Smooth muscle cell (in vitro differentiated cells): ENCODE results near the gene GABBR2. TPM values are rescaled to one million over a fixed set of nuclear protein-coding genes. Genes with fewer than 3 reads are reported as not detected.

Source experiments
- DNase-seq: peaks from one replicate; lab custom pipeline; 2025; ENCODE audit not compliant: unreplicated experiment; lab: John Stamatoyannopoulos, UW
- H2AFZ ChIP-seq: fragments of 200-600 bp; sonication (generic); 2 replicates; pipeline ENCODE4 v1.6.0; 2016; ENCODE audit warnings: antibody characterized with exemption, low read depth, mild to moderate bottlenecking
- H3F3A ChIP-seq: fragments of 200-600 bp; sonication (generic); 2 replicates; pipeline ENCODE4 v1.6.0; 2017; ENCODE audit warnings: antibody characterized with exemption, low read depth
- H3K27ac ChIP-seq: fragments of 200-600 bp; sonication (generic); 2 replicates; pipeline ENCODE4 v1.5.1; 2016; ENCODE audit warnings: low read depth, mild to moderate bottlenecking
- H3K27me3 ChIP-seq: fragments of 200-600 bp; sonication (generic); 2 replicates; pipeline ENCODE4 v1.6.1; 2016; ENCODE audit warnings: low read depth, mild to moderate bottlenecking
- H3K36me3 ChIP-seq: fragments of 200-600 bp; sonication (generic); 2 replicates; pipeline ENCODE4 v1.5.1; 2016; ENCODE audit warnings: low read depth
- H3K4me1 ChIP-seq: fragments of 200-600 bp; sonication (generic); 2 replicates; pipeline ENCODE4 v1.5.1; 2016; ENCODE audit warnings: low read depth
- H3K4me2 ChIP-seq: fragments of 200-600 bp; sonication (generic); 2 replicates; pipeline ENCODE4 v1.6.0; 2016; ENCODE audit warnings: mild to moderate bottlenecking
- H3K4me3 ChIP-seq: fragments of 200-600 bp; sonication (generic); 2 replicates; pipeline ENCODE4 v1.5.1; 2016; ENCODE audit warnings: mild to moderate bottlenecking
- H3K79me2 ChIP-seq: fragments of 200-600 bp; sonication (generic); 2 replicates; pipeline ENCODE4 v1.6.0; 2016; ENCODE audit warnings: low read depth, mild to moderate bottlenecking
- H3K9ac ChIP-seq: fragments of 200-600 bp; sonication (generic); 2 replicates; pipeline ENCODE4 v1.6.0; 2016; ENCODE audit warnings: low read depth
- H3K9me3 ChIP-seq: fragments of 200-600 bp; sonication (generic); replicated peaks from 2 replicates; pipeline ENCODE4 v1.5.1; 2016; ENCODE audit warnings: low read depth
- H4K20me1 ChIP-seq: fragments of 200-600 bp; sonication (generic); 2 replicates; pipeline ENCODE4 v1.6.0; 2016; ENCODE audit warnings: low read depth
- WGBS: methylation state at CpG from one replicate; pipeline ENCODE4 v1.1.7; 2016; ENCODE audit warnings: low lambda C conversion rate; 5-methylcytosine and 5-hydroxymethylcytosine counted together
- polyA plus RNA-seq: library from polyadenylated mRNA; unstranded; fragments of >200 nt; fragmentation: Nextera tagmentation; extraction: Ambion mirVana; gene quantifications from 2 replicates; pipeline ENCODE4 v1.2.1, GENCODE V29; 2016
- total RNA-seq: library from RNA; depleted of rRNA; stranded (reverse); fragments of >200 nt; gene quantifications from 2 replicates; pipeline ENCODE4 v1.2.3, GENCODE V29; 2014
- TF ChIP-seq, protein P1 (sequence below): fragments of 200-600 bp; sonication (generic); IDR thresholded peaks from 2 replicates; pipeline ENCODE4 v1.5.1; 2017; ENCODE audit warnings: borderline replicate concordance, mild to moderate bottlenecking, antibody characterized with exemption; ENCODE audit not compliant: insufficient read depth, poor library complexity, severe bottlenecking

Gene GABBR2
- total and polyA plus RNA-seq, 2 experiments from 2014 or later, result 0.25 TPM; not detected in 1

DNA sequence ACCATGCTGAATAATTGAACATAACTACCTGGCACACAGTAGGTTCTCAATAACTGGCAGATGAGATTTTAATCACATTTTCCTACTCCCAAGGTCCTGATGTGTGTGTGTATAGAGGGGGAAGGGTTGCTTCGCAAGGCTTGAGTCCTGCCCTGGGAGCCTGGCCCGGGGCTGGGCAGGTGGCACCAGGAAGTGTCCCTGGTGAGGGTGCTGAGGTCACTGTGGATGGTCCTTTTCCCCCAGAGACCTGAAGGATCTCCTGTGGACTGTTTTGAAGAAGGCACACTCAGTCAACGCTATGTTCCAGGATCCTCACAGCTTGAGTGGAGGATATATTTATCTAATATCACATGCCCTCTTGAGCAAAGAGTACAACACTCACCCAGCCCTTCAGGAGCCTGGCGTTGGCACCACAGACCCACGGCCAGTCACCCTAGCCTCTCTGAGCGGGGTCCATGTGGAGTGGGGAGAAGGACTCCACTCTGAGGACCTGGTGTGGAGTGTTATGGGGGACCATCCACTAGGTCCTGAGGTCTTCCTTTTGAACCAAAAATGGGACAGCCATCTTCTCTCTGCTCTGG, 177.8 kb downstream of the GABBR2 start:
- DNase-seq, result no peak
- no peak overlapping the region for H3K4me3 ChIP-seq
- no peaks in the 10 kb centered on the region for H3K4me1 ChIP-seq
- no peak overlapping the region for H3K9ac ChIP-seq
- H3K4me2 ChIP-seq, result no peak overlapping the region
- no peaks in the 10 kb centered on the region for H4K20me1 ChIP-seq
- H3K9me3 ChIP-seq, result no peaks in the 10 kb centered on the region
- no peak overlapping the region for H3K27ac ChIP-seq
- TF ChIP-seq, protein P1, sequence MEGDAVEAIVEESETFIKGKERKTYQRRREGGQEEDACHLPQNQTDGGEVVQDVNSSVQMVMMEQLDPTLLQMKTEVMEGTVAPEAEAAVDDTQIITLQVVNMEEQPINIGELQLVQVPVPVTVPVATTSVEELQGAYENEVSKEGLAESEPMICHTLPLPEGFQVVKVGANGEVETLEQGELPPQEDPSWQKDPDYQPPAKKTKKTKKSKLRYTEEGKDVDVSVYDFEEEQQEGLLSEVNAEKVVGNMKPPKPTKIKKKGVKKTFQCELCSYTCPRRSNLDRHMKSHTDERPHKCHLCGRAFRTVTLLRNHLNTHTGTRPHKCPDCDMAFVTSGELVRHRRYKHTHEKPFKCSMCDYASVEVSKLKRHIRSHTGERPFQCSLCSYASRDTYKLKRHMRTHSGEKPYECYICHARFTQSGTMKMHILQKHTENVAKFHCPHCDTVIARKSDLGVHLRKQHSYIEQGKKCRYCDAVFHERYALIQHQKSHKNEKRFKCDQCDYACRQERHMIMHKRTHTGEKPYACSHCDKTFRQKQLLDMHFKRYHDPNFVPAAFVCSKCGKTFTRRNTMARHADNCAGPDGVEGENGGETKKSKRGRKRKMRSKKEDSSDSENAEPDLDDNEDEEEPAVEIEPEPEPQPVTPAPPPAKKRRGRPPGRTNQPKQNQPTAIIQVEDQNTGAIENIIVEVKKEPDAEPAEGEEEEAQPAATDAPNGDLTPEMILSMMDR, result no peak
- H2AFZ ChIP-seq, result no peak overlapping the region
- H3F3A ChIP-seq, result no peaks in the 10 kb centered on the region
- peaks cover 25% of the 10 kb centered on the region for H3K27me3 ChIP-seq
- WGBS, result 81% methylated on average over 6 of the region's 6 CpGs
- H3K79me2 ChIP-seq, result no peaks in the 10 kb centered on the region
- no peaks in the 10 kb centered on the region for H3K36me3 ChIP-seq

DNA sequence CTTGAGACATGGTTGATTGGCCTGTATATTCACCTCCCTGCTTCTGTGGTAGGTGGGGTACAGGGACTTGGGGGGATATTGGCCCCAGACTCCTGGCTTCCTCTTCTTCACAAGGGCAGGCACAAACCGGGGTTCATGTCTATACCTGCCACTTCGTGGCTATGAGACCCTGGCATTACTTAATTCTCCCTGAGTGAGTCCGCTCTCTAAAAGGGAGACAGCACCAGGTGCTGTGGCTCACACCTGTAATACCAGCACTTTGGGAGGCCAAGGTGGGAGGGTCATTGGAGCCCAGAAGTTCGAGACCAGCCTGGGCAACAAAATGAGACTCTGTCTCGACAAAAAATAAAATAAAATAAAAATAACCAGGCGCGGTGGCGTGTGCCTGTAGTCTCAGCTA, 178.5 kb downstream of the GABBR2 start:
- no peaks in the 10 kb centered on the region for H3K79me2 ChIP-seq
- TF ChIP-seq, protein P1, result no peak
- no peaks in the 10 kb centered on the region for H3F3A ChIP-seq
- H3K4me2 ChIP-seq, result no peak overlapping the region
- no peak overlapping the region for H3K27ac ChIP-seq
- no peak overlapping the region for H3K4me3 ChIP-seq
- WGBS, result 81% methylated on average over 8 of the region's 8 CpGs
- no peak overlapping the region for H2AFZ ChIP-seq
- H3K9ac ChIP-seq, result no peak overlapping the region
- no peaks in the 10 kb centered on the region for H3K36me3 ChIP-seq
- no peaks in the 10 kb centered on the region for H4K20me1 ChIP-seq
- no peak for DNase-seq
- H3K27me3 ChIP-seq, result peaks cover 31% of the 10 kb centered on the region
- H3K9me3 ChIP-seq, result no peaks in the 10 kb centered on the region
- H3K4me1 ChIP-seq, result no peaks in the 10 kb centered on the region

DNA sequence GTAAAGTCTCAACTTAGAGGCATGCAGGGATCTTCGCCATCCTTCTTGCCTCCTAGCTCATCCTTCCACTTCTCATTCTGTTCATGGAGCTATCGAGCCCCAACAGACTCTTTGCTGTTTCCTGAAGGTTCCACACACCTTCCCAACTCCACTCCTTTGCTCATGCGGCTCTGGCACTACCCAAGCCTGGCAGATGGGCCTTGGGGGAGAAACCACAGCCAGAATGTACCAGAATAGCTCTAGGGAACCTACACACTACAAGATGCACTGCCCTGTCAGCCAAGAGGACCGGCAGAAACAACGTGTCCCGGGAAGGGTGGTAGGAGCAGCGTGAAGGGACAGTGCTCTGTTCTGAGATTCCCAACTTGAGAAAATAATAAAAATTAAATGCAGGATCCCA, 178.9 kb downstream of the GABBR2 start:
- H3K4me1 ChIP-seq, result no peaks in the 10 kb centered on the region
- no peak for DNase-seq
- TF ChIP-seq, protein P1, result no peak
- H3K4me3 ChIP-seq, result no peak overlapping the region
- H2AFZ ChIP-seq, result no peak overlapping the region
- peaks cover 33% of the 10 kb centered on the region for H3K27me3 ChIP-seq
- H3K79me2 ChIP-seq, result no peaks in the 10 kb centered on the region
- H4K20me1 ChIP-seq, result no peaks in the 10 kb centered on the region
- H3K27ac ChIP-seq, result no peak overlapping the region
- H3K9ac ChIP-seq, result no peak overlapping the region
- no peak overlapping the region for H3K4me2 ChIP-seq
- no peaks in the 10 kb centered on the region for H3K36me3 ChIP-seq
- no peaks in the 10 kb centered on the region for H3K9me3 ChIP-seq
- 93% methylated on average over 7 of the region's 7 CpGs for WGBS
- no peaks in the 10 kb centered on the region for H3F3A ChIP-seq

DNA sequence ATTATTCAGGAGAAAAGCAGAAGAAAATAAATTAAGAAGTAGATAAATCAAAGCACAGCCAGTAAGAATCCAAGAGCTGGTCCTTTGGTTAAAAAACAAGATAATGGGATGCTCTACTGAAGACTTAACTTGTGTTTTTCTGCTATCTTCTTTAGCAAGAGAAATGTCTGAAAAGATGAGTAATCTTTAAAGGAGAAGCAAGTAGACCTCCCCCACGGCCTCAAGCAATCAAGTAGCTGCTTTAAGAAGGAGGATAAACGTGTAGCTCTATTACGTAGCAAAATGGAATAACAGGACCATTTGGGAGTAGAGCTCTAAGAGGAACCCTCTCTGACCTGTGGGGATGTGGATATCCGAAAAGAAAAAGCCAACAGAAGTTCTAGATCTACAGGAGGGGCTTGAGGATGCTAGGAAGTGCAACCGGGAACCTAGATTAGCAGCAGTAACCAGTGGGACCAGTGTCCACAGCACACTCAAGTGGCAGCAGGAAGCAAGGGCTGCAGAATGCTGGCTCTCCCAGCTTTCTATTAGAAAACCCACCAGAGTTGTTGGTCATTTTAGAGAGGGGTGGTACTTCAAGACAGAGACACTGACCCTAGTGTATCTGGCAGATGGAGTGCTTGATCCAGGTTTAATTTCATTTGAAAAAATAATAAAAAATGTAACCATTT, 185.4 kb downstream of the GABBR2 start:
- 51% methylated on average over 5 of the region's 5 CpGs for WGBS
- Histone ChIP-seq H3K9me3 (no peaks in the 10 kb centered on the region), H3K36me3 (no peaks in the 10 kb centered on the region), H3F3A (no peaks in the 10 kb centered on the region), H3K9ac (no peak overlapping the region), H4K20me1 (no peaks in the 10 kb centered on the region), H3K27ac (no peak overlapping the region), H3K79me2 (no peaks in the 10 kb centered on the region), H2AFZ (no peak overlapping the region), H3K4me2 (no peak overlapping the region), H3K4me3 (no peak overlapping the region), H3K4me1 (no peaks in the 10 kb centered on the region), H3K27me3 (peaks cover 21% of the 10 kb centered on the region)
- TF ChIP-seq, protein P1, result peak; percentile 20
- no peak for DNase-seq
